GM19438 (cell line): ENCODE data around the gene PSMA7.

ENCODE experiments used
- ATAC-seq: cut with Tn5 transposase; IDR thresholded peaks from one replicate; pipeline ENCODE4 v1.9.1; 2021; ENCODE audit warnings: low read depth; ENCODE audit not compliant: unreplicated experiment

The PSMA7 gene

GRCh38 chr20:62138912-62139311, 4.3 kb downstream of the PSMA7 start:
- no peak for ATAC-seq

- no peak for ATAC-seq
Observed at GRCh38 chr20:62138204-62138543, 5.0 kb downstream of the PSMA7 start.

- no peak for ATAC-seq
Observed at GRCh38 chr20:62137478-62138203, 5.6 kb downstream of the PSMA7 start.

GRCh38 chr20:62137092-62137384, 6.2 kb downstream of the PSMA7 start:
- no peak for ATAC-seq

GRCh38 chr20:62136283-62137091, 6.7 kb downstream of the PSMA7 start:
- ATAC-seq, result no peak

GRCh38 chr20:62135573-62136266, 7.5 kb downstream of the PSMA7 start:
- ATAC-seq, result no peak

- ATAC-seq, result no peak
Observed at GRCh38 chr20:62134735-62135231, 8.4 kb downstream of the PSMA7 start.

- ATAC-seq, result no peak
Observed at GRCh38 chr20:62133864-62134263, 9.3 kb downstream of the PSMA7 start.

- ATAC-seq, result no peak
Observed at GRCh38 chr20:62133051-62133845, 9.9 kb downstream of the PSMA7 start.

- no peak for ATAC-seq
Observed at GRCh38 chr20:62132421-62132820, 10.8 kb downstream of the PSMA7 start.

GRCh38 chr20:62131560-62132320, 11.5 kb downstream of the PSMA7 start:
- no peak for ATAC-seq

GRCh38 chr20:62129731-62130531, 13.3 kb downstream of the PSMA7 start:
- ATAC-seq, result no peak

GRCh38 chr20:62128502-62128901, 14.7 kb downstream of the PSMA7 start:
- ATAC-seq, result no peak

- no peak for ATAC-seq
Observed at GRCh38 chr20:62127799-62128198, 15.4 kb downstream of the PSMA7 start.

GRCh38 chr20:62126141-62126540, 17.1 kb downstream of the PSMA7 start:
- ATAC-seq, result no peak

- no peak for ATAC-seq
Observed at GRCh38 chr20:62123450-62124118, 19.6 kb downstream of the PSMA7 start.

GRCh38 chr20:62122654-62123449, 20.3 kb downstream of the PSMA7 start:
- peak; percentile 15 for ATAC-seq
